ENCODE results near the gene OR52B2.

GRCh38 chr11:6129635-6130034, 40.5 kb downstream of the OR52B2 start:
- TF ChIP-seq POLR2A (IDR thresholded peaks at IDR 0.05), result no peak
- TF ChIP-seq, protein P1, sequence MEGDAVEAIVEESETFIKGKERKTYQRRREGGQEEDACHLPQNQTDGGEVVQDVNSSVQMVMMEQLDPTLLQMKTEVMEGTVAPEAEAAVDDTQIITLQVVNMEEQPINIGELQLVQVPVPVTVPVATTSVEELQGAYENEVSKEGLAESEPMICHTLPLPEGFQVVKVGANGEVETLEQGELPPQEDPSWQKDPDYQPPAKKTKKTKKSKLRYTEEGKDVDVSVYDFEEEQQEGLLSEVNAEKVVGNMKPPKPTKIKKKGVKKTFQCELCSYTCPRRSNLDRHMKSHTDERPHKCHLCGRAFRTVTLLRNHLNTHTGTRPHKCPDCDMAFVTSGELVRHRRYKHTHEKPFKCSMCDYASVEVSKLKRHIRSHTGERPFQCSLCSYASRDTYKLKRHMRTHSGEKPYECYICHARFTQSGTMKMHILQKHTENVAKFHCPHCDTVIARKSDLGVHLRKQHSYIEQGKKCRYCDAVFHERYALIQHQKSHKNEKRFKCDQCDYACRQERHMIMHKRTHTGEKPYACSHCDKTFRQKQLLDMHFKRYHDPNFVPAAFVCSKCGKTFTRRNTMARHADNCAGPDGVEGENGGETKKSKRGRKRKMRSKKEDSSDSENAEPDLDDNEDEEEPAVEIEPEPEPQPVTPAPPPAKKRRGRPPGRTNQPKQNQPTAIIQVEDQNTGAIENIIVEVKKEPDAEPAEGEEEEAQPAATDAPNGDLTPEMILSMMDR (IDR thresholded peaks at IDR 0.05), result no peak
